Nephron (organoid): ENCODE data around the gene HERPUD1.
"Not testable (repeated sequence)": the region's sequence is repeated elsewhere in the genome, so short reads cannot be mapped to it uniquely, and the experiment has no call there.

Source experiments
- H3K27ac Mint-ChIP-seq, 3 experiments: 2 replicates each; pipeline ENCODE4 v1.8.0; 2020; ENCODE audit warnings: mixed read lengths in 3 of 3, mild to moderate bottlenecking in 2 of 3, moderate library complexity in 1 of 3
- H3K27me3 Mint-ChIP-seq: 2 replicates; pipeline ENCODE4 v1.8.0; 2021; ENCODE audit warnings: low read depth, mild to moderate bottlenecking, moderate library complexity, mixed read lengths
- H3K36me3 Mint-ChIP-seq: 2 replicates; pipeline ENCODE4 v1.8.0; 2020; ENCODE audit warnings: low read depth, mixed read lengths
- H3K4me1 Mint-ChIP-seq: 2 replicates; pipeline ENCODE4 v1.8.0; 2020; ENCODE audit warnings: mixed read lengths
- H3K4me3 Mint-ChIP-seq, 3 experiments: 2 replicates each; pipeline ENCODE4 v1.8.0; 2020; ENCODE audit warnings: mild to moderate bottlenecking in 3 of 3, mixed read lengths in 3 of 3, moderate library complexity in 2 of 3
- H3K9me3 Mint-ChIP-seq: 2 replicates; pipeline ENCODE4 v1.8.0; 2020; ENCODE audit warnings: mixed read lengths
- TF ChIP-seq, protein P1 (sequence below), 3 experiments: fragments of 200-600 bp; sonication (generic); IDR thresholded peaks; one replicate each; pipeline ENCODE4 v1.5.0; 2021; ENCODE audit warnings: antibody characterized with exemption in 3 of 3; ENCODE audit not compliant: unreplicated experiment in 3 of 3

Gene HERPUD1

DNA sequence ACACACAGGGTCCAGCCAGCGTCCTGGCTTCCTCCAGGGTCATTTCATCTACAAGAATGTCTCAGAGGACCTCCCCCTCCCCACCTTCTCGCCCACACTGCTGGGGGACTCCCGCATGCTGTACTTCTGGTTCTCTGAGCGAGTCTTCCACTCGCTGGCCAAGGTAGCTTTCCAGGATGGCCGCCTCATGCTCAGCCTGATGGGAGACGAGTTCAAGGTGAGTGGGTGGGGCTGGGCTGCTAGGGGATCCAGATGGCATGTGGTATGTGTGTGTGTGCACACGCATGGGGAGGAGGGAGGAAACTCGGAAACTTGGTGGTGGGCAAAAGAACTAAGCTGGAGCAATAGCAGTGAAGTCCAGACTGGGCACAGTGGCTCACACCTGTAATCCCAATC lies 41.4 kb downstream of the HERPUD1 start:
- H3K4me1 Mint-ChIP-seq = no peaks in the 10 kb centered on the region
- H3K9me3 Mint-ChIP-seq = no peaks in the 10 kb centered on the region
- H3K36me3 Mint-ChIP-seq = no peaks in the 10 kb centered on the region
- no peak overlapping the region for H3K27ac Mint-ChIP-seq
- no peak overlapping the region for H3K4me3 Mint-ChIP-seq
- peaks cover 5% of the 10 kb centered on the region for H3K27me3 Mint-ChIP-seq
- TF ChIP-seq, protein P1, sequence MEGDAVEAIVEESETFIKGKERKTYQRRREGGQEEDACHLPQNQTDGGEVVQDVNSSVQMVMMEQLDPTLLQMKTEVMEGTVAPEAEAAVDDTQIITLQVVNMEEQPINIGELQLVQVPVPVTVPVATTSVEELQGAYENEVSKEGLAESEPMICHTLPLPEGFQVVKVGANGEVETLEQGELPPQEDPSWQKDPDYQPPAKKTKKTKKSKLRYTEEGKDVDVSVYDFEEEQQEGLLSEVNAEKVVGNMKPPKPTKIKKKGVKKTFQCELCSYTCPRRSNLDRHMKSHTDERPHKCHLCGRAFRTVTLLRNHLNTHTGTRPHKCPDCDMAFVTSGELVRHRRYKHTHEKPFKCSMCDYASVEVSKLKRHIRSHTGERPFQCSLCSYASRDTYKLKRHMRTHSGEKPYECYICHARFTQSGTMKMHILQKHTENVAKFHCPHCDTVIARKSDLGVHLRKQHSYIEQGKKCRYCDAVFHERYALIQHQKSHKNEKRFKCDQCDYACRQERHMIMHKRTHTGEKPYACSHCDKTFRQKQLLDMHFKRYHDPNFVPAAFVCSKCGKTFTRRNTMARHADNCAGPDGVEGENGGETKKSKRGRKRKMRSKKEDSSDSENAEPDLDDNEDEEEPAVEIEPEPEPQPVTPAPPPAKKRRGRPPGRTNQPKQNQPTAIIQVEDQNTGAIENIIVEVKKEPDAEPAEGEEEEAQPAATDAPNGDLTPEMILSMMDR (IDR thresholded peaks at IDR 0.05; ENCODE audit: unreplicated experiment in 3 of 3) = no peak

DNA sequence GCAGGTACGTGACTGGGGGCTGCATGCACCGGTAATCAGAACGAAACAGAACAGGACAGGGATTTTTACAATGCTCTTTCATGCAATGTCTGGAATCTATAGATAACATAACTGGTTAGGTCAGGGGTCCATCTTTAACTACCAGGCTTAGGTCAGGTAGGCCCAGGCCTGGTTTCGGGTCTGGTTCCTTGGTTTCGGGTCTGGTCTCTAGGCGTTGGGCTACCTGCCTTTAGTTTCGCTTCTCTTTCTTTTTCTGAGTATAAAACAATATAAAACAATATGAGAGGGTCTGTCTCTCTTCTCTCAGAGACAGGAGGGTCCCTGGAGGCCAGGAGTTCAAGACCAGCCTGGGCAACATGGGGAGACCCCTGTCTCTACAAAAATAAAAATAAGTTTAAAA lies 42.0 kb downstream of the HERPUD1 start:
- H3K4me3 Mint-ChIP-seq, H3K36me3 Mint-ChIP-seq, H3K4me1 Mint-ChIP-seq, H3K27me3 Mint-ChIP-seq, H3K27ac Mint-ChIP-seq, H3K9me3 Mint-ChIP-seq: not testable (repeated sequence)

DNA sequence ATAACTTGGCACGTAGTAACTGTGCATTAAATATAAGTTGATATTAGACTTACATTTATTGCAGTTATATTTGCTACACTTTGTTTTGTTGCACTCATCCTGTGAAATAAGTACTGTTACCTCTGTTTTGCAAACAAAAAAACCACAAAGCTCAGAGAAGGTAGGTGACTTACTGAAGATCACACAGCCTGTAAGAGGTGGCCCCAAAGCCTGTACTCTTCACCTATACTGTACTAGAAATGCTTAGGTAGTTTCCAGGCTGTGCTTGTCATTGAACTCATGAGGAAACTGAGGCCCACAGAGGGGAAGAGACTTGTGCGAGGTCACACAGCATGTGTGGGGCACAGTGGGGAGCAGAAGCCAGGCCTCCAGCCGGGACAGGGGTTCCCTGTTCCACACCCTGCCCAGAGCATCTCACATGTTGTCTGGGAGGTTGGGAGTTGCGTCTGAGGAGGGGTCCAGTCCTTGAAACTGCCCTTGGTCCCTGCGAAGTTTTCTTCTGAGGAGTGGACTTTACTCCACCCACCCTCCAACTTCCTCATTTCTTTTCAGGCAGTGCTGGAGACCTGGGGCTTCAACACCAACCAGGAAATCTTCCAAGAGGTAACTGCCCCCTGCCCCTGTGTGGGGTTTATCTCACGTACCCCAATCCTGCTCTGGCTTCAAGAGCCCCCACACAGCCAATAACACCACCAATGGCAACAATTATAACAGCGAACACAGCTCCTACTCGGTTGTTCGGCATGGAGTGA lies 42.8 kb downstream of the HERPUD1 start:
- H3K27me3 Mint-ChIP-seq = peaks cover 5% of the 10 kb centered on the region
- H3K4me1 Mint-ChIP-seq = no peaks in the 10 kb centered on the region
- TF ChIP-seq, protein P1 (IDR thresholded peaks at IDR 0.05; ENCODE audit: unreplicated experiment in 3 of 3) = no peak
- H3K36me3 Mint-ChIP-seq = no peaks in the 10 kb centered on the region
- H3K4me3 Mint-ChIP-seq = no peak overlapping the region
- no peak overlapping the region for H3K27ac Mint-ChIP-seq
- H3K9me3 Mint-ChIP-seq = no peaks in the 10 kb centered on the region

DNA sequence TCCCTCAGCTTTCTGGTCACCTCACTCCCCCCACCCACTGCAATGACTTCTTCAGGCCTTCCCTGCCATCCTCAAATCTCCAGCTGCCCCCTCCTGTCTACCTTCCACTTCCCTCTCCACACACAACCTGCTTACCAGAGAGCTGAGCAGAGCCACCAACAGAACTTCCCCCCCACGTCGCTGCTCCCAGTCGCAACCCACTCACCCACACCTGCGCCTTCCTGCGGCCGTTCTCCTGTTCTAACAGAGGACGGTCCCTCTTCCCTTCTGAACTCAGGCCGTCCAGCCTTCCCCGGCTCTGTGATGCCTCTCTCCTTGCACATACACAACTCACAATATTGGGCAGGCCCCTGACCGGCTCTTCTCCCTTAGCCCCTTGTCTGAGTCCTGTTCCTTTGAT lies 43.8 kb downstream of the HERPUD1 start:
- Mint-ChIP-seq H3K9me3 (no peaks in the 10 kb centered on the region), H3K36me3 (no peaks in the 10 kb centered on the region), H3K4me3 (no peak overlapping the region), H3K4me1 (no peaks in the 10 kb centered on the region), H3K27ac (no peak overlapping the region), H3K27me3 (peaks cover 5% of the 10 kb centered on the region)
- TF ChIP-seq, protein P1 (IDR thresholded peaks at IDR 0.05; ENCODE audit: unreplicated experiment in 3 of 3) = no peak

DNA sequence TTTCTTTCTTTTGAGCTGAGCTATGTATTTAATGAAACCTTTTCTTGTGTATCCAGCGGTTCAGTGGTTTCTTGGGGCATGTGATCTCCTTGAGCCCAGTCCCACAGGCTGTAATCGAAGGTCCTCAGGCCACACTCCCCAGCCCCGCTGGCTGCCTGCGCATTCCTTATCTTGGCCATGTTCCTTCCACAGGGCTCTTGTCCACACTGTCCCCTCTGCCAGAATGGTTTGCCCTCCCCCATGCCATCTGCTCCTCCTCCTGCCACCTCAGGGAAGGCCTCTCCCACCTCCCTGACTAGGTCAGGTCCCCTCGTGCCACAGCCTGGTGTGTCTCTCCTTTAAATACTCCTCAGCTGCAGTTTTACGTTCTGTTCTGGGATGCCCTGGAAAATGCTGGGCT lies 45.3 kb downstream of the HERPUD1 start:
- H3K4me3 Mint-ChIP-seq = no peak overlapping the region
- TF ChIP-seq, protein P1 (IDR thresholded peaks at IDR 0.05; ENCODE audit: unreplicated experiment in 3 of 3) = no peak
- H3K9me3 Mint-ChIP-seq = no peaks in the 10 kb centered on the region
- H3K4me1 Mint-ChIP-seq = no peaks in the 10 kb centered on the region
- H3K27me3 Mint-ChIP-seq = peaks cover 7% of the 10 kb centered on the region
- no peak overlapping the region for H3K27ac Mint-ChIP-seq
- no peaks in the 10 kb centered on the region for H3K36me3 Mint-ChIP-seq

DNA sequence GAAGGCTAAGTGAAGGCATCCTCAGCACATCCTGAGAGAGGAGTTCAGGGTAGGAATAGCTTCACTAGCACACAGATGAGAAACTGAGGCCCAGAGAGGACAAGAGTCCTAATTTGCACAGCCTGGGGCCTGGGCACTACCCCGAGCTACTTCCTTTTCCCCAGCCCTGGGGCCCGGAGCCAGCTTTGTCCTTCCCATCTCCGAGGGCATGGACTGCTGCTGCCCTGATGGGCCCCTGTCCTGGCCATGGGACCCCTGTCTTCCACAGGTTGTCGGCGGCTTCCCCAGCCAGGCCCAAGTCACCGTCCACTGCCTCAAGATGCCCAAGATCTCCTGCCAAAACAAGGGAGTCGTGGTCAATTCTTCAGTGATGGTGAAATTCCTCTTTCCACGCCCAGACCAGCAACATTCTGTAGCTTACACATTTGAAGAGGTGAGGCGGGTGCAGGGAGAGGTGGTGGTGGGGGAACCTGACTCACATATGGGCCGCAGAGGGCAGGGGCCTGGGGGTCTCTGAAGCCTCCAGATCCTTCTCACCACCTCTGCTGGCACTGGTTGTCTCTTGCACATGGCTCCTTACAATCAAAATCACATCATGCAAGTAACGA lies 46.0 kb downstream of the HERPUD1 start:
- Mint-ChIP-seq H3K27me3 (peaks cover 9% of the 10 kb centered on the region), H3K4me1 (no peaks in the 10 kb centered on the region), H3K36me3 (no peaks in the 10 kb centered on the region), H3K9me3 (no peaks in the 10 kb centered on the region), H3K4me3 (no peak overlapping the region), H3K27ac (no peak overlapping the region)
- TF ChIP-seq, protein P1 (IDR thresholded peaks at IDR 0.05; ENCODE audit: unreplicated experiment in 3 of 3) = no peak
